Esophagus mucosa (tissue), 1 donor: ENCODE results near the gene FAM120A. TPM values are rescaled to one million over a fixed set of nuclear protein-coding genes. Genes with fewer than 3 reads are reported as not detected.

Experiments used
- ATAC-seq: fragments of 200-7000 bp; cut with Tn5 transposase; one replicate; pipeline ENCODE4 v1.9.1; 2020
- total RNA-seq: library from RNA; stranded (reverse); gene quantifications from one replicate; pipeline ENCODE4 v1.2.4, GENCODE V29; 2023
- donor health status: DM: yes; HTN: yes; CAD: no.

The FAM120A gene
- total RNA-seq, 1 donor from 2014 or later: 75.8 TPM

DNA sequence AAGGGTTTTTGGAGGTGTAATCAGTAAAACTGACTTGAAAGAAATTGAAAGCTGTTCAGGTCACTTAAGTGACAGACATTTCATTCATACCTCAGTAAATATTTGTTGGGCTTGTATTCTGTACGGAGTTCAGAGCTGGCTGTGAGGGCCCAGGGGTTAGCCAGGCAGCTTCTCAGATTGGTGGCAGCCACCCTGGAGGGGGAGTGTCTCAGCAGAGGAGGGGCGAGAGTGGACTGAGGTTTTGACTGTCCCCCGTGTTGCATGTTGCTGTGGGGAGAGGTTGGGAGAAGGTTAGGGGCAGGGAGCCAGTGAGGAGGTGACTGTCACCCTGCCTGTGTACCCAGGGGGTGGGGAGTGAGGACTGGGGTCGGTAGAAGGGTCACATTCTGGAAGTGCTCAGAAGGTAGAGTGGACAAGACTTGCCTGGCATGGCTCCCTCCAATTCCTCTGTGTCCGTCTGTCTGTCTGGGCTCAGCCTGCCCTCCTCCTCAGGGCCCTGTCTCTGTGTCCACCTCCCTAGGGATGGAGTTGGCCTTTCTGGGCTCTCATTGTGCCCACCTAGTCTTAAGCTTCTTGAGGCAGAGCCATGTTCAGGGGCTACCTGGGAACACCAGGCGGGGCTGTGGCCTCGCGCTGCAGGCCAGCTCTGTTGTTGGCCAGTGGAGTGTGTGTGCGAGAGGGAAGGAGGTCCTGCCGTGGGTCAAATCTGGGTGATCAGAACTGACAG lies 129.3 kb downstream of the FAM120A start:
- ATAC-seq: no peak

DNA sequence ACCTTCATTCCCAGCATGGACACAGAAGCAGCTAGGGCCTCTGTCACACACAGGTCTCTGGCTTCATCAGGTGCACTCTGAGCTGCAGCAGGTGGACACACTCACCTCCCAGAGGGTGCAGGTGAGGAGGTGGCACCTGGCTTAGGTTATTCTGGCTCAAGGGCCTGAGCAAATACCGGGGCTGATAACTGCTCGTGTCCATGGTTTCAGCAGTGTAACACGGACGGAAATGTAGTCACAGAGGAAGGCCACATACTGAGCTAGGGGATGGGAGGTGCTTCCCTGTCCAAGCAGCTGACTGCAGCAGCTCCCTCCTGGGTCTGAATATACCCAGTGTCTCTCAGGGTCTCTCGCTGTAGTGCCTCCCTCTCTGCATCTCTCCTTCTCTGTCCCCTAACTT lies 130.6 kb downstream of the FAM120A start:
- ATAC-seq: no peak

DNA sequence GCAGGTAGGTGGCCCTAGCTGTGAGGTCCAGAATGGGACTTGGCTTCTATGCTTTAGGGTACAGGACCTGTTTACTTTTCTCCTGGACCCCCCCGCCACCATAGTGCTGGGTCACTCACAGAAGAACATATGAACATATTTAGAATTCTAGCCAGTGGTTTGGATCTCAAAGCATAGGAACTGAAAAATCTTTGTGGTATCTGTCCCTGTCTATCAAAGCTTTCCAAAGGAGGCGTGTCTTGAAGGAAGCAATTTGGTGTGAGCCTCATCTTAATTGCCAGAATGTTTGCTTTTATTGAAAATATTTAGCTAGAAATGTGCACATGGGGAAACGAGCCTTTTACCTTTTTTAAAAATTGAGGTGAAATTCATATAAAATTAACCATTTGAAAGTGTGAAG lies 131.1 kb downstream of the FAM120A start:
- ATAC-seq: no peak

DNA sequence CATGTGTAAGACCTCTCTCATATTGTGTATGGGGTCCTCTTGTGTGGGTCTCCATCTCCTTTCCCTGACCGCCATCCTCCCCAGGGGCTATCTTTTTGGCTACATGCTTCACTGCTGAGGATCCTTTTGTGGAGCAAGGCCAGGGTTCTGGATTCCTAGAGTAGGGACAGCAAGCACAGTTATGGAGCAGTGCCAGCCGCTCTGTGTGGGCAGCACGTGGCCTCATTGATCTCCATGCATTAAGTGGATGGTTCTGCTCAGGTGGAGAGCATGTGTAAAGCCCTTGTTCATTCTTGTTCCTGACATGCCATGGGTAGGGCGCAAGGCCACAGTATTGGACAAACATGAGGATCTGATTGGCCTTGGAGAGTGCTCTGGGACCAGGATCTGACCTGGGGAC lies 133.8 kb downstream of the FAM120A start:
- no peak for ATAC-seq

DNA sequence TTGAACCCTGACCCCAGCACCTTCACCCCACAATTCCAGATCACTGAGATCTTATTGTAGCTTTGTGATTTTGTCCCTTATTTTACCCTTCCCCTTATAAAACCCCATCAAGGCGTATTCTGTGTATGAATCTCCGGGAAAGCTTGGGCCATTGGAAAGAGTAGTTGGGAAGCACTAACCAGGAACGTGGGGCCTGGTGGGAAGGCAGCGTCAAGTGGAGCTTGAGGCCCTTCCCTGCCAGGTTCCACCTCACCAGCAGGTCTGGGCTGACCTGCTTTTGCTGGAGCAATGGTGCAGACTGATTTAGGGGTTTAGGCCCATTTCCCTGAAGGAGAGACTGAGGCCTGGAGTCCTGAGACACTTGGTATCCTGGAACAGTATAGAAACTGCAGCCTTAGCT lies 134.2 kb downstream of the FAM120A start:
- no peak for ATAC-seq

DNA sequence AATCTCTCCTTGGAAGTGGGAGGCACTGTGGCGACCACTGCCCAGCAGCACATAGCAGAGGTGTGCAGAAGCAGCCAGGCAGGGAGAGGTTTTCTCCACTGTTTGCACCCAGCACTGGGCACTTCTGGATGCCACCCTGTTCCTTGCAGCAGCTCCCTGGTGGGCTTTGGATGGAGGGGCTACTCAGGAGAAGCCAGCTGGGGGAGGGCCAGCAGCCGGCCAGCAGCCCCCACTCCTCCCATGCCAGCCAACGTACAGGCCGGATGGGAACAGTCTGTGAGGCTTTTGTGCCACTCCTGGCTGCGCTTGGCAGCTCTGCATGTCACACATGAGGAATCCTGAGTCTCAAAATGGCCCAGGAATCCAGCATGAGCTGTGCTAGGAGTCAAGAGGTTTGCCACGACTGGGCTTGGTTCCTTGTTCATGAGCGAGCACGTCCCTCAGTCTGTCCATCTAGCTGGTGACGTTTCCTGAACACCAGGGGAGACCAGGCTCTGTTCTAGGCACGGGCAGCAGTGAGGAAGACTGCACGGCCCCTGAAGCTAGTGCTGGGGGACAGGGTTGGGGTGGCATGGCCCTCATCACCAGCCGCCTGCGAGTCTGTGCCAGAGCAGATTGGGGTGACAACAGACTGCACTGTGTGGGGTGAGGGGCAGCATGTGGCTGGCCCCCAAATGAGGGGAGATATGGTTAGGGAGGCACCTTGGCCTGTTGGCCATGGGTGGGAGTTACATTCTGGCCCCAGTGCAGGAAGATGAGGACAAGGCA lies 135.0 kb downstream of the FAM120A start:
- ATAC-seq: no peak

DNA sequence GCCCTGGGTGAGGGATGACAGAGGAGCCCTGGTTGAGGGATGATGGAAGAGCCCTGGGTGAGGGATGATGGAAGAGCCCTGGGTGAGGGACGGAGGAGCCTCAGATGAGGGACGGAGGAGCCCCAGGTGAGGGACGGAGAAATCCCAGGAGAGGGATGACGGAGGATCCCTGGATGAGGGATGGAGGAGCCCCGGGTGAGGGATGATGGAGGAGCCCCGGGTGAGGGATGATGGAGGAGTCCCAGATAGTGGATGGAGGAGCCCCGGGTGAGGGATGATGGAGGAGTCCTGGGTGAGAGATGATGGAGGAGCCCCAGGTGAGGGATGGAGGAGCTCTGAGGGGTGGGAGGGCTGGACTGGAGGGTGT lies 135.8 kb downstream of the FAM120A start:
- ATAC-seq: no peak

DNA sequence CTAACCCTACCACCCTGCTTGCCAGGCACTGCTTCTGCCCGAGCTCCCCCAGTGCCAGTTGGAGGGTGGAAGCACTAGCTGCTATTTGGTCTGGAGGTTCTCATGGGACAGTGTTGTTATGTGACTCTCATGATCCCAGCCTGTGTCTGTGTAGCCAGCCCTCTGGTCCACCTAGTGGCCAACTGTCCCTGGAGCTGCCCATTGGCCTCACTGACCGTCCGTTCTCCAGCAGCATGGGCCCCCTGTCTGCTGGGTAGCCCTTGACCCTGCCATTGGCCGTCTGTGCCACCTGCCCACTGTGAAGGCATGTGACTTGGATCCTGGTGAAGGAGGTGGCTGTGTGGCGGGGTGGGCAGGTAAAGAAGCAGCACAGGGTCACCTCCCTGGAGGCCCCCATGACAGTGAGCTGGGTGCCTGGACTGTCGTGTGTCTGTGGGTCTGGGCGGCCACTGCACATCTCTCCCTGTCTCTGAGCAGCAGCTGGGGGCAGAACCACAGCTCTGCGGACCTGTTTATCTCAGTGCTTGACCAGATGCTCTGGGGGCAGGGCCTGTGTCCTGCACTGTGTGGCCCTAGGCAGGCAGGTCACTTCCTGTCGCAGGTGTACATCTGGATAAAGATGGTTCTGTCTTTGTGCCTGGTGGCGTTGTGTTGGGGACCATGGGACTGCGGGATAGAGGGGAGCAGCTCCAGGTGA lies 136.3 kb downstream of the FAM120A start:
- no peak for ATAC-seq

DNA sequence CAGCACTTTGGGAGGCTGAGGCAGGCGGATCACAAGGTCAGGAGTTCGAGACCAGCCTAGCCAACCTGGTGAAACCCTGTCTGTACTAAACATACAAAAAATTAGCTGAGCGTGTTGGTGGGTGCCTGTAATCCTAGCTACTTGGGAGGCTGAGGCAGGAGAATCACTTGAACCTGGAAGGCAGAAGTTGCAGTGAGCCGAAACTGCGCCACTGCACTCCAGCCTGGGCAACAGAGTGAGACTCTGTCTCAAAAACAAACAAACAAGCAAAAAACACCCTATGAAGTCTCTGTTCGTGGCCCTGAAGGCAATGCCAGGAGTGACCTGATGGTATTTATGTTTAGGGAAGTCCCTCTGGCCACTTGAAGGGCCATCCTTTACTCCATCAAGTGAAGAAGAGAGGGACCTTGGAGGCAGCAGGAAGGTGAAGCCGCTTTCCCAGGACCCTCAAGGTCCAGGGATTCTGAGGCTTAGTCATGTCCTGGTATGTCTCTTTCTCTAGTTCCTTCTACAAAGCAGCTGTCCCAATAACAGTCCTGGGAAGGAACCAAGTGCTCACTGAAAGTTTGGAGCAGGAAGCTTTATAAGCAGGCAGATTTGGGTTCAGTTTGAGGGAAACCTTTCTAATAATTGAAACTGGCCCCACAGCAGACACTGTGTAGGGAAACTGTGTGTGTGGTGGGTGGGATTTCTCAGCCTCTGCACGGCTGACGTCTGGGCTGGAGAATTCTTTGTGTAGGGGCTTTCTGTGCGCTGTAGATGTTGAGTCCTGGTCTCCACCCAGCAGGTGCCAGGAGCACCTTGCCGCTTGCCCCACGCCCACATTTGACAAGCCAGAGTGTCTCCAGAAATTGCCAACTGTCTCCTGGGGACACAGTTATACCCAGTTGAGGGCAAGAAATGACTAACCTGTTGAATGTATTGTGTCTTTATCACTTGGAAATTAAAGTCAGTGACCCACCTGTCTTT lies 137.4 kb downstream of the FAM120A start:
- ATAC-seq: no peak

DNA sequence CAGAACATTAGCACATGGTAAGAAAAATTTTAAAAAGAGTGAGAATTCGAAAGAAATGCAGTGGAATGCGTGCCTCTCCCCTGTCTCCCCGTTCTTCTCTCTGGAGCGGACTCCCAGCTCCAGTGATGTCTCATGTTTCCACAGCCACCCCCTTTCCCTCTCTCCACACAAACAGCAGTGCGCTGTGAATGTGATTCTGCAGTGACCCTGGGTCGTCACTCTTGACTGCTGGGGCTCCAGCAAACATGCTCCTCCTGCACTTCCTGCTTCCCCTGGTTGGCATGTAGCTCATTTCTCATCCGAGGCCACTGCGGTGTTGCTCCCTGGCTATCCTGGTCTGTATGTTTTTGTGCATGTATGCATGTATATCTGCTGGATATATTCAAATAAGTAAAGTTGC lies 138.2 kb downstream of the FAM120A start:
- no peak for ATAC-seq

DNA sequence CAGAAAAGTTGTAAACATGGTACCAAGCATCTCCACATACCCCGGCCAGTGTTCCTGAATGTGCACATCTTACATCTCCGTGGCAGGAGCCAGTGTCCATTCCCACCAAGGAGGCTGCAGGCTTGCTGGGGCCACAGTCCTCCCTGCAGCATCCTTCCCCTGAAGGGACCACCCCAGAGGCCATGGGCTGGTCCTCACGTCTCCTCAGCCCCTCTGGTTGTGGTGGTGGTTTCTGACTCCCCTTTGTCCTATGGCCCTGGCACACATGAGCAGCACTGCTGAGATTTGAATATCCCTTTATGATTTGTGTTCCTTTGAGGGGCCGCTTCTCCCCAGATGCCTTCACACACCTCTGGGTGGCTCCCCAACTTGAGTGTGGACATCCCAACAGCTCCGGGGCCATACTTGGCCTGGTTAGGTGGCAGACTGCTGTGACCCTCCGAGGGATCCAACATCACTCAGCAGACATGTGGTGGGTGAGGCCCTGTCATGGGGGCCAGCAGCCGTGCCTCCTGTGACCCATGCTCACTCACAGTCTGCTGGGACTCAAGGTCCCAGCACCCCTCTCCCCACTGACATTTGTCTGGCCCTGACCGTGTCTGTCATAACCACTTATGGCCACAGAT lies 139.2 kb downstream of the FAM120A start:
- no peak for ATAC-seq

DNA sequence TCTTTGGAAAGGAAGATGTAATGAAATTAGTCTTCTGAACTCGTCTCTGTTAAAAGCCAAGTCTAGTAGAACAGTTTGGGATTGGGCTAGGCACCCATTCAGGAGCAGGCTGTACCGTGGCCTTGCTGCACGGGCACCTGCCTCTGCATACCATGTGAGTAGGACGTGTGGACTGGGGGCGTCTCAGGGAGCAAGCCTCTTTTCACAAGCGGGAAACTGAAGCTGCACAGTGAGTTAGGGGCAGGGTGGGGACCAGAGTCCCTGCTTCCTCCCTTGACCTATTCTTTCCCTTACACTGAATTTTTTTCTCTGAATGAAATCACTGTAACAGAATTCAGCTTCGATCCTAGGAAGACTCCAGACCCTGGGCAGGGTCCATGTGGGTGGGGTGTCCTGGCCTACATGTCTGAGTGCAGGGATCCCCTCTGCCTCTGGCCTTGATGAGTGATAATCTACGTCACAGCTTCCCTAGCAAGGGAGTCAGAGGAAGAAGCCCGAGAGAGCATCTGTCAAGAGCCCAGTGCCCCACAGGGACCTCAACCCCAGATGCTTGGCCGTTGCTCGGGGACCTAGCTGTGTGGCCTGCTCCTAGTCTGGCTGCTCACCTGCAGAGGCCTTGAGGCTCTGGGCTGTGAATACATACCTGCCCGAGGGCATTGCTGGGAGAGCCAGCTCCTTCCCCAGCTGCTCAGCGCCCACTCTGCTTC lies 140.0 kb downstream of the FAM120A start:
- ATAC-seq: no peak

DNA sequence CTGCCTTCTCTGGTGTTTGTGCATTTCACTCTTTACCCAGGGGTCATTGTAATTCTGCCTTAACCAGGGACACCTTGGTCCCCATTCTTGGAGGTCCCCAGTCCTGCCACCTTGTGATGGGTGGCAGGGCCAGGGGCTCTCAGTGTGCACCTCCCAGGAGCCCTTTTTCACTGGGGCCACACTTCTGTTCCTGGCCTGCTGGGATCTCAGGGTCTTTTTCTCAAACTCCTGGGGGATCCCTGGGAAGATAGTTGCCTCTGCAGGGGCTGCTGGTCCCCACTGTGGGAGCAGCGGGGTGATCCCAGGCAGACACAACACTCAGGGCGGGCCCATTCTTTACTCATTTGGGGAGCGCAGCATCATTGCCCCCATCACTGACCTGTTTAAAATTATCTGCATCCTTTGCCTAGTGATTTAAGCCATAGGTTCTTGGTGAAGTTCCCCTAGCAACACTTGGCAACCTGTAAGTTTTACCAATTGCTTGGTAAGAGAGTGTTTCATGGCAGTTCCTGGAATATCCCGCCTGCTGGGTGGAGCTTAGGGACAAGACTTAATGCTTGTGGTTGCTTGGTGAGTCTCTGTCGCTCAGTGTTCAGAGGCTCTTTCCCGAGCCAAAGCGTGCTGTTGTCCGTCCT lies 140.6 kb downstream of the FAM120A start:
- no peak for ATAC-seq

DNA sequence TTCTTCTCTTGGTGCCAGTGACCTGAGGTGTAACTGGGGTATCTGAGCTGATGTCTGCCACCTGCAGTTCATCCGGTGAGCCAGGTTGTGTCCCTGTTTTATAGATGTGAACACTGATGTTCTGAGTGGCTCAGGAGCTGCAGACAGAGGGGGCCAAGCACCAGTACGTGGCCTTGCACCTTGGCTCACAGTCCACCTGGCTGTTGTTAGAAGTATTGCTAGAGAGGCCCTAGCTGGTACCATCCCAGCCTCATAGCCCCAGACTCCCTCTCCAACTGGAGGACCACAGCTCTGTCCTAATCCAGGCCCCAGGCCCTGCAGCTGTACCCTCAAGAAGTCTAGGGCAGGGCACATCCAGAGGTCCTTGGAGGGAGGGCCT lies 141.1 kb downstream of the FAM120A start:
- no peak for ATAC-seq

DNA sequence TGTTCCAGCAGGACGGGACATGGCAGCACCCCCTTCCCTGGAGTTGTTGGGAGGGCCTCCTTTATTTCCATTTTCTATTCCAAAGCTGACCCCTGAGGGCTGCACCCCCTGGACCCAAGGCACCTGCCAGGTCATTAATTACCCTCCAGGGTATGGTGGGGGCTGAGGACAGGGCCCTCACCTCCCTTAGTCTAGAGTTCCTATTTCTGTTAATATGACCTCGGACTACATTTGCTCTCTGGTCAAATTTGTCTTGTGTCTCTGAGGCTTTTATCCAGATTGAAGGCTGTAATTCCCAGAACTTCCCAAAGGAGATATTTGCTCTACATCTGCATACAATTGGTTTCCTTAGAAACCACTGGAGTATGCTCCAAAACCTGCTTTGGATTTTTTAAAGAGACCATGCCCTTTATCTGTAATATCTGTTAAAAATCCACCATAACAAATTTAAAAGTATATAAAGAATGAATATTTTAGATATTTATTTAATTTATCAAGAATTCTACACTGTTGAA lies 141.7 kb downstream of the FAM120A start:
- no peak for ATAC-seq

DNA sequence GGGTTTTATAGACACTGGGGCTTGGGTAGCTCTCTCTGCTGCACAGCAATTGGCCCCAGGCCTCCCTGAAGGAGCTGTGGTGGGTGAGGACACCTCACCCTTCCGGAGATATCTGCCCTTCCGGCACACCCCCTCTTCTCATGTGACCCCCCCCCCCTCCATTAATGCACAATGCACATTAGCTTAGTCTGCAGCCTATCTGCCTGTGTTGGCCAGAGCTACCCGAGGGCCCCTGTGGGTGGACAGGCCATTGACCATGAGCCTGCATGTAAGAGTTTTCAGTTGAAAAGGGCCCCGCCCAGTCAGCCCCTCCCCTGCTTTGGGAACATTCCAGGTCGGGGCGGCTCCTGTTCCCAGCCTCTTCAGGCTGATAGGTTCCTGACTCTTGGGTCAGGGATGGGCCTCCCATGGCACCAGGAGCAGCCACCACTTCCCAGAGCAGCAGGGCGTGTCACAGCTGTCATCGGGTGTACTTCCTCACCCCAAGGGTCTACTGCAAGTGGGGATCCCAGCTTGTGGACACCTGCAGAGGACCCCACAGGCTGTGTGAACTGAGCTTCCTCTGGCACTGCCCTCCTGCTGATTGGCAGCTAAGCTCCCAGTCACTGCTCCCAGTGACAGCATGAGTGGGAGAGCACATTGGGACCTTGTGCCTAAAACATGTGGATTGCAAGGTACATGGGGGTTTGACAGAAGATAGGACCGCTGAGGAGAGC lies 142.7 kb downstream of the FAM120A start:
- peak; percentile 62 for ATAC-seq

DNA sequence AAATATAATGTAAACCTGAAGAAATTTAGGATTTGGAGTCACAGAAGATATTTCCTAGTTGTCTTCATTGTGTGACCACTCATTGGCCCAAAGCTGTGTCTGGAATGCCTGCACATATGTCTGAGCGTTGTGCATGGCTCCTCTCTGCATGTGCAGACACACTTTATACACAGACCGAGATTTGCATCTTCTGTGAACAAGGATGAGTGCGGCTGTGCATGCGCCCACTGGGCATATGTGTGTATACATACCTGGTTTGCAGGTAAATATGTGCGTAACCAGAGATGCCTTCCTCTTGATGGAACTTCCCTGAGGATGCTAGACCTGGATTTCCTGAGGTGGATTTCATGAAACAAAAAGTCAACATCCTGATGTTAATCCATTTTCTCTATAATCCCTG lies 144.0 kb downstream of the FAM120A start:
- no peak for ATAC-seq

DNA sequence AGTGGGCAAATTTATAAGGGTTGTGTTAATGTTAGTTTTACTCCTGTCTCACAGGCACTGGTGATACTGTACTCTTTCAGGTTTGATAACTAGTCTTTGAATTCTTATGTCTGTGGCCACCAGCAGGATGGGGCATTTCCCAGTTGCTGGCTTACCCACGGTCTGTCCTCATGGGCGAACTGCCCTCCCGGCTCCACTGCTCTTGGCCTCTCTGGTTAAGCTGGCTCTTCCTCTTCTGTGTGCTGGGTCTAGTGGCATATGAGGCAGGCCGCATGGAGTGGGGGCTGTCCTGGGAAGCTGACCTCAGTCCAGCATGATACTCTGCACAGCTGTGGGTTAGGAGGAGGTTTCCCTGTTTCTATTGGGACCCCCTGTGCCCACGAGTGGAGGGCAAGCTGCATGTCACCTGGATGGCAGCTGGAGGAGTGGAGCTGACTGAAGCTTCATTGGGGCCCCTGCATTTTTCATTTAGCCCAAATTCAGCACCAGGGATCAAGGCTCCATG lies 144.4 kb downstream of the FAM120A start:
- ATAC-seq: no peak

DNA sequence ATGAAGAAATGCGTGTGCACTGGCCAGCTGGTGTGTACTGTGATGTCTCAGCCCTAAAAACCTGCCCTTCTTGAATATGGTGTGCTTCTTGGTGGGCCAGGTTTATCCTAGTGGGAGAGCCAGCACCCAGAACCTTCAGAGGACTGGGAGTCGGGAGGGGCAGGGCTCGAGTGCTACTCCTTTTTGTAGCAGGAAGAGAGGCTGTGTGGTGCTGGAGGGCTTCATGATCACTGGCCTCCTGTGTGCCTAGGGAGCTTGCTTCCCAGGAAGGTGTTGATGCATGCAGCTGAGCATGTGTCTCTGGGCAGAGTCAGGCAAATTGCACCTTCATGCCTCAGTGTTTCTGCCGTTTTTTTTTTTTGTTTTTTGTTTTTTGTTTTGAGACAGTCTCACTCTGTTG lies 144.9 kb downstream of the FAM120A start:
- ATAC-seq: no peak
